Measurements from ENCODE around the gene NUFIP1. TPM values are rescaled to one million over a fixed set of nuclear protein-coding genes. Genes with fewer than 3 reads are reported as not detected.

The NUFIP1 gene
- total and polyA plus RNA-seq, 2 of the 8 experiments (the other 6 are each of a cell fraction or from before 2014, with no cell fraction given), result 4.6 to 16.6 TPM

- no peak overlapping the region for H4K91ac ChIP-seq (replicated peaks; ENCODE audit: insufficient read length, low read length)
- H3K36me3 ChIP-seq (ENCODE audit: control insufficient read depth in 2 of 4, insufficient read depth in 4 of 4, low read length in 3 of 4), result peaks cover 0 to 15% (median 2%) of the 10 kb centered on the region in 4 experiments; a peak in 4 of 8 replicates
- no peak overlapping the region for H2BK5ac ChIP-seq (ENCODE audit: low read depth, low read length)
- no peak overlapping the region for H3K14ac ChIP-seq (ENCODE audit: insufficient read length)
- H4K5ac ChIP-seq (ENCODE audit: insufficient read length, low read depth, low read length), result no peak overlapping the region
- no peaks in the 10 kb centered on the region for H3K23me2 ChIP-seq (ENCODE audit: low read depth, low read length)
- no peak overlapping the region for H2BK120ac ChIP-seq (replicated peaks; ENCODE audit: low read depth, low read length)
- no peak overlapping the region for H2BK12ac ChIP-seq (ENCODE audit: low read depth, low read length)
- H3K4me2 ChIP-seq (ENCODE audit: insufficient read depth in 1 of 2, low read depth in 2 of 2, low read length in 2 of 2), result no peak overlapping the region
- H3K9ac ChIP-seq (replicated peaks in 1 of 4; ENCODE audit: extremely low read depth in 1 of 4, low read depth in 3 of 4, low read length in 3 of 4), result no peak overlapping the region
- H3K4me3 ChIP-seq (ENCODE audit: extremely low read depth in 1 of 4, insufficient read depth in 2 of 4, low read depth in 3 of 4, low read length in 4 of 4), result no peak overlapping the region
- no peak overlapping the region for H3K27ac ChIP-seq (ENCODE audit: low read depth, low read length)
- no peak overlapping the region for H2AFZ ChIP-seq (ENCODE audit: low read length)
- no peak overlapping the region for H3K4ac ChIP-seq (replicated peaks; ENCODE audit: insufficient read length, low read depth, low read length)
- no peak overlapping the region for H4K8ac ChIP-seq (ENCODE audit: extremely low read depth, insufficient read depth, low read length)
- H2AK5ac ChIP-seq (ENCODE audit: low read depth, low read length), result no peak overlapping the region
- no peak overlapping the region for H2BK20ac ChIP-seq (ENCODE audit: low read length)
- no peaks in the 10 kb centered on the region for H3K27me3 ChIP-seq (replicated peaks in 1 of 4; ENCODE audit: control insufficient read depth in 3 of 4, extremely low read depth in 1 of 4, insufficient read depth in 3 of 4, low read length in 3 of 4)
- H3K56ac ChIP-seq (replicated peaks; ENCODE audit: insufficient read length, low read depth, low read length), result no peak overlapping the region
- POLR2A ChIA-PET (ENCODE audit: partially characterized antibody), result interaction anchor here (1.8 kb wide), 1 partner anchor 320 kb away, joined by 6 read pairs; the partner anchor contains the start of gene TPT1
- 92% methylated on average over 3 of the region's 3 CpGs; no CpG with 5 or more reads in 1 of the 2 experiments for WGBS, 2 experiments (ENCODE audit: extremely low coverage in 1 of 2, insufficient coverage in 1 of 2, insufficient read length in 1 of 2, insufficient replicate concordance in 2 of 2, low coverage in 1 of 2, low lambda C conversion rate in 2 of 2, missing lambda C conversion rate in 1 of 2)
- no peak overlapping the region for H3K23ac ChIP-seq (ENCODE audit: insufficient read length)
- DNase-seq (ENCODE audit: low read depth in 1 of 2, low spot score in 2 of 2) (no peak), FAIRE-seq (no peak)
- H3K9me3 ChIP-seq (ENCODE audit: insufficient read depth in 2 of 2, low read depth in 1 of 2, low read length in 1 of 2), result no peaks in the 10 kb centered on the region
- H3K18ac ChIP-seq (ENCODE audit: extremely low read depth, low read length), result no peak overlapping the region
- H3K79me1 ChIP-seq (ENCODE audit: low read depth, low read length), result no peaks in the 10 kb centered on the region
- CTCF ChIA-PET (ENCODE audit: partially characterized antibody), result interaction anchor here (1.0 to 1.6 kb wide), 2 partner anchors 36 to 260 kb away, joined by 3 read pairs; no protein-coding TSS in a partner anchor
- TF ChIP-seq CREB1 (IDR thresholded peaks at IDR 0.05) (no peak), SUZ12 (IDR thresholded peaks at IDR 0.05; ENCODE audit: low read length) (no peak)
- no peak overlapping the region for H2BK15ac ChIP-seq (ENCODE audit: low read length)
- no peaks in the 10 kb centered on the region for H3K4me1 ChIP-seq (replicated peaks in 1 of 4; ENCODE audit: control insufficient read depth in 3 of 4, insufficient read depth in 4 of 4, low read length in 3 of 4)
- H3K79me2 ChIP-seq (ENCODE audit: control insufficient read depth in 1 of 2, insufficient read depth in 2 of 2, low read length in 2 of 2), result no peaks in the 10 kb centered on the region
- H4K20me1 ChIP-seq (replicated peaks in 1 of 2; ENCODE audit: control insufficient read depth in 1 of 2, insufficient read depth in 2 of 2, low read length in 2 of 2), result no peaks in the 10 kb centered on the region
Measured at GRCh38 chr13:45021250-45021649, 32.0 kb upstream of the NUFIP1 start.
